HuH-7 (cell line): ENCODE results near the gene SPSB3.

ENCODE experiments used
- DNase-seq: peaks from one replicate; pipeline ENCODE4 v3.0.0; 2011; ENCODE audit warnings: low spot score

SPSB3 gene

GRCh38 chr16:1775006-1775845, 7.1 kb downstream of the SPSB3 start:
- DNase-seq = no peak

- DNase-seq = no peak
These were observed 8.0 kb downstream of the SPSB3 start for GRCh38 chr16:1774448-1774780.

- DNase-seq = no peak
These were observed 8.5 kb downstream of the SPSB3 start for GRCh38 chr16:1773703-1774447.

- peak; percentile 85 for DNase-seq
These were observed 9.3 kb downstream of the SPSB3 start, which contains the start of gene MRPS34 for GRCh38 chr16:1772908-1773702. Gene MRPS34 (minus strand): TSS chr16:1773134. CDS start chr16:1773119, 15 bp downstream.

DNA sequence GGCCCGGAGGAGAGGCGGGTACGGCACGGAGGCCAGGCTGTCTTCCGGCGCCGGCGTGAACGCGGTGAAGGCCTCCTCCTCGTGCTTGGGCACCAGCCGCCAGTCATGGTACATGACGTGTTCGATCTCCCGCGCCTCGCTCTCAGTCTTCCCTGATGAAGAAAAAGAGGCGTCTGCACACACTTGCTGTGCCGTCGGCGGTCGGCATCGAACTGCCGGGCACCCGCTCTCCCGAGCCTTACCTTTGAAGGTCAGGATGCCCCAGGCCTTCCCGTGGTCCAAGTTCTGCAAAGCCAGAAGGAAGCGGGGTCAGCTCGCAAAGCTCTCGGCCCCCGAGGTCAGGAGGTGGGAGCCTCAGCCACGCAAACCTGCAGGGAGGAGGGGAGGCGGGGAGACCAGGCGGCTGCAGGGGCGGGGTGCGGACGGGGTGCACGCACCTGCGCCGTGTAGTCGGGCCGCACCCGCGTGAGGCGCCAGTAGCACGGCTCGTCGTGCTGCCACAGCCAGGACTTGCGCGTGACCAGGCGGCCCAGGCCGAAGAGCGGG, 9.9 kb downstream of the SPSB3 start, which contains the start of gene EME2:
EME2 (plus strand) TSS at position 449 of the 546 bp plus-strand sequence. CDS start 418 bp downstream, outside the sequence.
- DNase-seq = no peak

GRCh38 chr16:1771864-1772361, 10.5 kb downstream of the SPSB3 start:
- no peak for DNase-seq

GRCh38 chr16:1771188-1771863, 11.0 kb downstream of the SPSB3 start, which contains the start of gene NME3:
Gene NME3 (minus strand): TSS chr16:1771543. CDS start chr16:1771534, 9 bp downstream.
- DNase-seq = peak; percentile 85

DNA sequence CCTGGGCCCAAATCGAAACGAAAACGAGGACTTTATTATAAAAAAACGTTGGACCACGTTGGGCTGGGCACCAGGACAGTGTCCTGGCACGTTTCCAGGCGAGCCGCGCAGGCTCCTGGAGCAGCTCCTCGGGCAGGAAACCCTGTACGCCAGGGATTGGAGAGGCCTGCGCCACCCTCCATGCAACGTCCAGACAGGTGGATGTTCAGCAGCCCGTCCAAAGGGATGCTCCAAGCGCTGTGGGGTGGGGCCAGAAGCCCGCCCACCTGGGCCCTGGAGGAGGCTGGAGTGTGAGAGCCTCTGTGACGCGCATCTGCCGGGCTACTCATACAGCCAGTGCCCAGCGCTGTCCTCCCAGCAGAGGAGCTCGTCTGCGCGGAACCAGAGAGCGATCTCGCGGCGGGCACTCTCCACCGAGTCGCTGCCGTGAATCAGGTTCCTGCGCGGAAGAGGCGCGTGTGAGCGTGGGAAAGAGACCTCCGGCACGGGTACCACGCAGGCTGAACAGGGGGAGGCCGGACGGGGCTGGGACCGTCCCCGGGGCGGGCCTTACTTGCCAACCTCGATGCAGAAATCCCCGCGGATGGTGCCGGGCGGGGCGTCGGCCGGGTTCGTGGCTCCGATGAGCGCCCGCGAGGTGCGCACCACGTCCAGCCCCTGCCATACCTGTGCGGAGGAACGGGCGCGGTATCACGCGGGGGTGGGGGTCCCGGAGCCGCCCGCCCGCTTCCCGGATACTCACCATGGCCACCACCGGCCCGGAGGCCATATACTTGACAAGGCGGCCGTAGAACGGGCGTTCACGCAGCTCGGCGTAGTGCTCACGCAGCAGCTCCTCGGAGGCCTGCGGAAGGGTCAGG, 11.8 kb downstream of the SPSB3 start:
- DNase-seq = no peak

GRCh38 chr16:1769402-1770300, 12.7 kb downstream of the SPSB3 start:
- DNase-seq = no peak

DNA sequence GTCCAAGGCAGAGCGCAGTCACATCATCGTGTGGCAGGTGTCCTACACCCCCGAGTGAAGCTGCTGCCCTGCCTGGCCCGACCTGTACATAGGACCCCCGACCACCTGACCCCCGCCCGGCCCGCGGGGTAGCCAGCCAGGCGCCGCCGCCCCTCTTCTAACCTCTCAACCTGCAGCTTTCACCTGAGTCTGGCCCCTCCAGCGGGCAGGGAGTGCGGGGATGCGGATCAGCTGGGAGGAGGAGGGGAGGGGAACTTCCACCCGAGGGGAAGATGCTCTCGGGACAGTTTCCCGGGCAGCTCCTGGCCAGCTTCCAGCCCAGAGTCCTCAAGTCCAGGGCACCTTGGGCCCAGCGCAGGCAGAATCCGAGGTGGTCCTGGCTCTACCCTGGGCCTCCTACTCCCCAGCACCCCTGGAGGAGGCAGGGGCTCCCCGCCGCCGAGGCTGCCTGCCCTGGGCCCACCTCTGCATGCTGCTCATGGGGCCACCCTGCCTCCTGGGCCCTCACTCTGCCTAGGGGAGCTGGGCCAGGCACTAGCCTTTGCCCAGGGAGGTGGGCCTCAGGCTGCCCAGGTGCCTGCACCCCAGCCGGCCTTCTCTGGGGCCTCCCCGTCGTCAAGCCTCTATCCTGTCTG, 13.5 kb downstream of the SPSB3 start:
- no peak for DNase-seq

- DNase-seq = no peak
These were observed 14.2 kb downstream of the SPSB3 start for GRCh38 chr16:1768061-1768766.

DNA sequence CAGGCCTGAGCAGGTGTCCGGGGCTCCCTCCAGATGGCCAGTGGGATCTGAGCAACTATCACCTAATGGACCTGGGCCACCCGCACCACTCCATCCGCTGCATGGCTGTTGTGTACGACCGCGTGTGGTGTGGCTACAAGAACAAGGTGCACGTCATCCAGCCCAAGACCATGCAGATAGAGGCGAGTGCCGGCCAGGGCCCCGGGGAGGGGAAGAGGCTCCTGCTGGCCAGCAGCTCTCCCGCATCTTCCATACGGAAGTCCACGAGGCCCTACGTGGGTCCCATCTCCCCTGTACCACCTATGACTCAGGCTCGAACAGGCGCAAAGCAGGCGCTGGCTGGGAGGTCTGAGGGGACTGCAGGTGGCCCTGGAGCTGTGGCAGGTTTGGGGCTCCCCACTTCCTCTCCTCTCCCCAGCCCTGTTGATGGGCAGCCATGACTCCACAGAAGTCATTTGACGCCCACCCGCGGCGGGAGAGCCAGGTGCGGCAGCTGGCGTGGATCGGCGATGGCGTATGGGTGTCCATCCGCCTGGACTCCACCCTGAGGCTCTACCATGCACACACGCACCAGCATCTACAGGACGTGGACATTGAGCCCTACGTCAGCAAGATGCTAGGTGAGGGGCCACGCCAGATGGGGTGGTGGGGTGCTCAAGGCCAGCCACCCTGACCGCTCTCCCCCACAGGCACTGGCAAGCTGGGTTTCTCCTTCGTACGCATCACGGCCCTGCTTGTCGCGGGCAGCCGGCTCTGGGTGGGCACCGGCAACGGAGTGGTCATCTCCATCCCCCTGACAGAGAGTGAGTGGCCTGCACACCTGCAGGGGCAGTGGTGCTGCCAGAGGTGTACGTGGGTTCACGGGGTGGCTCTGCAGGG, 15.0 kb downstream of the SPSB3 start:
- no peak for DNase-seq

DNA sequence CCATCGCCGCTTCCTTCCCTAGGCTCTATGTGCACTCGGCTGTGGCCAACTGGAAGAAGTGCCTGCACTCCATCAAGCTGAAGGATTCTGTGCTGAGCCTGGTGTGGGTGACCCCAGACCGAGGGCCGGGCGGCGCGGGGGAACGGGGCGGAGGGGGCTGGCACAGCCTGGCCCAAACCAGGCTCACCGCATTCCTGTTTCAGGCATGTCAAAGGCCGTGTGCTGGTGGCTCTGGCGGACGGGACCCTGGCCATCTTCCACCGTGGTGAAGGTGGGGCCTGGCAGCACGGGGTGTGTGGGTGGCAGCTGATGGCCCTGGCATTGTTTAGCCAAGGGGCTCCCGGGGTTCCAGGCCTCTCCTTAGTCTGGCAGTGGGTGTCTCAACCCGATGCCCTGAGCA, 15.7 kb downstream of the SPSB3 start:
- DNase-seq = no peak

- no peak for DNase-seq
These were observed 16.1 kb downstream of the SPSB3 start for GRCh38 chr16:1766231-1766630.

DNA sequence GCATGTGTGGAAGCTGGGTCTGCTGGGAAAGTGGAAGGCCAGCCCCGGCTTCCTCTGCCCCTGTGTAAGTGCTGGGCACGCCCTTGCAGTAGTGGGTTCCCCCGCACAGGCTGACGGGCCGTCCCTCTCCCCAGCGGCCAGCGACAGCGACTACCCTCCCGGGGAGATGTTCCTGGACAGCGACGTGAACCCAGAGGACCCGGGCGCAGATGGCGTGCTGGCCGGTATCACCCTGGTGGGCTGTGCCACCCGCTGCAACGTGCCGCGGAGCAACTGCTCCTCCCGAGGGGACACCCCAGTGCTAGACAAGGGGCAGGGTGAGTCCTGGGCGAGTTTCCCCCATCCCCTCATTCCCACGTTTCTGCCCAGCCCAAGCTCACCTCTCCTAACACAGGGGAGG, 16.5 kb downstream of the SPSB3 start:
- DNase-seq = no peak

GRCh38 chr16:1764971-1765370, 17.4 kb downstream of the SPSB3 start:
- no peak for DNase-seq
